22Rv1 (cell line): Measurements from ENCODE around the gene MRM1.

Experiments used
- CTCF ChIP-seq: fragments of 450-650 bp; IDR thresholded peaks from 2 replicates; pipeline ENCODE4 v1.5.1; 2017; ENCODE audit warnings: mild to moderate bottlenecking
- ZFX ChIP-seq: fragments of 450-650 bp; IDR thresholded peaks from 2 replicates; pipeline ENCODE4 v1.6.1; 2017; ENCODE audit warnings: antibody characterized with exemption, borderline replicate concordance

GRCh38 chr17:36602030-36602748 lies 806 bp downstream of the MRM1 start:
- TF ChIP-seq CTCF (no peak), ZFX (no peak)
